HL-60 (cell line): ENCODE results near the gene CDC45.
A peak's percentile ranks its signal among the peaks of the same experiment; 100 is the strongest.

Experiments
- DNase-seq, 2 experiments: peaks; one replicate each; pipeline ENCODE4 v3.0.0-alpha.2; 2010 to 2020; ENCODE audit warnings: low read depth in 1 of 2, low spot score in 1 of 2
- H3K27ac ChIP-seq: fragments of 250-450 bp; sonication (Bioruptor Pico); replicated peaks from 2 replicates; pipeline ENCODE4 v1.5.1; 2020; ENCODE audit warnings: mild to moderate bottlenecking, moderate library complexity
- H3K27me3 ChIP-seq: fragments of 250-450 bp; sonication (Bioruptor Pico); 2 replicates; pipeline ENCODE4 v1.5.1; 2021; ENCODE audit warnings: mild to moderate bottlenecking, moderate library complexity; ENCODE audit not compliant: insufficient read depth, poor library complexity, severe bottlenecking
- H3K4me3 ChIP-seq: replicated peaks from 2 replicates; pipeline ENCODE4 v1.5.1; 2011; ENCODE audit warnings: mild to moderate bottlenecking, control low read depth, low read length; ENCODE audit not compliant: insufficient read depth
- CTCF ChIP-seq: IDR thresholded peaks from one replicate; pipeline ENCODE4 v1.5.1; 2011; ENCODE audit warnings: low read length, control low read depth, inconsistent platforms; ENCODE audit not compliant: insufficient read depth
- GABPA ChIP-seq: IDR thresholded peaks from 2 replicates; pipeline ENCODE4 v1.6.1; 2012; ENCODE audit warnings: low read depth
- POLR2AphosphoS5 ChIP-seq: IDR thresholded peaks from 2 replicates; pipeline ENCODE4 v1.6.1; 2012; ENCODE audit warnings: low read depth
- REST ChIP-seq: IDR thresholded peaks from 2 replicates; pipeline ENCODE4 v1.6.1; 2012; ENCODE audit warnings: low read depth; ENCODE audit not compliant: insufficient replicate concordance
- SPI1 ChIP-seq: IDR thresholded peaks from 2 replicates; pipeline ENCODE4 v1.6.1; 2012; ENCODE audit warnings: low read depth, mild to moderate bottlenecking, borderline replicate concordance

CDC45 gene

GRCh38 chr22:19522881-19523239, 43.1 kb downstream of the CDC45 start:
- H3K4me3 ChIP-seq = no peak overlapping the region
- peak in 1 of 2 experiments; percentile 13 for DNase-seq
- peaks cover 28% of the 10 kb centered on the region for H3K27me3 ChIP-seq
- no peak for TF ChIP-seq GABPA
- peak; percentile 43 for TF ChIP-seq POLR2AphosphoS5
- H3K27ac ChIP-seq = no peak overlapping the region

GRCh38 chr22:19523240-19524169, 43.8 kb downstream of the CDC45 start:
- DNase-seq = peak; percentile 31 to 35
- TF ChIP-seq CTCF (no peak), POLR2AphosphoS5 (peak; percentile 13; the same call in 1 of the 2 replicates)
- H3K4me3 ChIP-seq = peak overlapping the region; percentile 42
- peaks cover 28% of the 10 kb centered on the region for H3K27me3 ChIP-seq
- H3K27ac ChIP-seq = no peak overlapping the region

GRCh38 chr22:19524170-19525115, 44.7 kb downstream of the CDC45 start, which contains the start of gene CLDN5:
Gene CLDN5, minus strand, starts transcription at chr22:19524410. Its CDS starts 155 bp downstream, at chr22:19524255.
- TF ChIP-seq POLR2AphosphoS5 = no peak
- no peak for TF ChIP-seq GABPA
- no peak for TF ChIP-seq CTCF
- TF ChIP-seq SPI1 = no peak
- TF ChIP-seq REST = no peak
- peak in 1 of 2 experiments; percentile 37 for DNase-seq
- Histone ChIP-seq H3K4me3 (peak within 1 kb of the TSS; percentile 42), H3K27me3 (peaks cover 28% of the 10 kb centered on the region), H3K27ac (no peak within 1 kb of the TSS)

GRCh38 chr22:19525116-19525660, 45.5 kb downstream of the CDC45 start:
- Histone ChIP-seq H3K4me3 (no peak overlapping the region), H3K27ac (no peak overlapping the region), H3K27me3 (peaks cover 29% of the 10 kb centered on the region)
- DNase-seq = no peak
- TF ChIP-seq SPI1 (no peak), CTCF (no peak), REST (no peak), GABPA (no peak), POLR2AphosphoS5 (no peak)
